Heart right ventricle (tissue), 16 donors: ENCODE results near the gene GOLGA8M. TPM values are rescaled to one million over a fixed set of nuclear protein-coding genes. Genes with fewer than 3 reads are reported as not detected.
"Not testable (repeated sequence)": the region's sequence is repeated elsewhere in the genome, so short reads cannot be mapped to it uniquely, and the experiment has no call there.

Experiments
- ATAC-seq, 8 donors: fragments of 200-7000 bp; cut with Tn5 transposase; one replicate each; pipeline ENCODE4 v1.9.1; 2020; ENCODE audit warnings: mild to moderate bottlenecking in 8 of 8, moderate library complexity in 8 of 8, moderate number of reproducible peaks in 1 of 8
- DNase-seq, 2 donors: peaks; one replicate each; pipeline ENCODE4 v3.0.0-alpha.2; 2020
- H3K27ac ChIP-seq, 10 donors: fragments of 200-600 bp; sonication (generic) in 2 of 10; one replicate each; pipeline versions ENCODE4 v1.5.0 to v1.8.0; 2020 to 2022; ENCODE audit warnings: mild to moderate bottlenecking in 3 of 10
- H3K27me3 ChIP-seq, 7 donors: fragments of 200-600 bp; one replicate each; pipeline ENCODE4 v1.8.0; 2021 to 2022; ENCODE audit warnings: mild to moderate bottlenecking in 2 of 7
- H3K36me3 ChIP-seq, 9 donors: fragments of 200-600 bp; sonication (generic) in 1 of 9; one replicate each; pipeline versions ENCODE4 v1.5.0 to v1.8.0; 2020 to 2022; ENCODE audit warnings: mild to moderate bottlenecking in 2 of 9
- H3K4me1 ChIP-seq, 9 donors: fragments of 200-600 bp; sonication (generic) in 1 of 9; one replicate each; pipeline versions ENCODE4 v1.5.0 to v1.8.0; 2020 to 2022; ENCODE audit warnings: mild to moderate bottlenecking in 4 of 9
- H3K4me3 ChIP-seq, 10 donors: fragments of 200-600 bp; sonication (generic) in 2 of 10; one replicate each; pipeline versions ENCODE4 v1.5.0 to v1.8.0; 2020 to 2022; ENCODE audit warnings: mild to moderate bottlenecking in 7 of 10, moderate library complexity in 2 of 10
- H3K9me3 ChIP-seq, 11 donors: fragments of 200-600 bp in 10 of 11; sonication (generic) in 2 of 11; one replicate each; pipeline versions ENCODE4 v1.5.0 to v1.8.0; 2013 to 2022; ENCODE audit warnings: mild to moderate bottlenecking in 2 of 11, control low read depth in 1 of 11, moderate library complexity in 1 of 11
- WGBS, 2 donors: extraction: QIAGEN DNeasy Blood & Tissue Kit; methylation state at CpG; one replicate each; pipeline ENCODE4 v1.1.7; 2013; ENCODE audit warnings: inconsistent platforms in 1 of 2; 5-methylcytosine and 5-hydroxymethylcytosine counted together
- intact Hi-C, 10 donors: fragments of 100-400 bp; cut with DNase I; formaldehyde crosslinking; loops; one replicate each; pipeline versions ENCODE4 v1.11.1 to v1.14.2; 2022
- polyA plus RNA-seq, 2 donors: library from polyadenylated mRNA; stranded (reverse); fragments of 200-250 nt; gene quantifications; one replicate each; pipeline ENCODE4 v1.2.3, GENCODE V29; 2013
- total RNA-seq, 10 donors: library from RNA; stranded (reverse); fragmentation: NEBNext Ultra II Directional in 3 of 10; extraction: Animal tissue kit (Norgen Biotek cat#: 25700) in 3 of 10; gene quantifications; one replicate each; pipeline versions ENCODE4 v1.2.1 to v1.2.4, GENCODE V29; 2021 to 2023
- TF ChIP-seq, protein P1 (sequence below), 9 donors: fragments of 200-600 bp; sonication (generic) in 2 of 9; IDR thresholded peaks; one replicate each; pipeline versions ENCODE4 v1.5.0 to v1.8.0; 2021 to 2022; ENCODE audit warnings: antibody characterized with exemption in 9 of 9, mild to moderate bottlenecking in 5 of 9, moderate library complexity in 1 of 9
- donor health status: Arrhythmogenic right ventricular cardiomyopathy.
- donor health status: ischemic (EF 13 %, LVEDD 7.1; RV severe dilation, severe dysfunction).
- donor health status: healthy with polysubstance abuse.
- donor health status: DM: no; HTN: yes; CAD: no.
- donor health status: DM: no; HTN: no; CAD: no.
- donor health status: ischemic (EF 25% LVEDD 6.9; RV normal size, moderate dysfunction).
- donor health status: ischemic (EF 25% LVEDD 5.7; RV mildly dilated, moderate dysfunction).
- donor health status: healthy.
- donor health status: DM: yes; HTN: yes; CAD: no.
- donor health status: Ischemic cardiomyopathy.
- donor health status: ischemic (EF 35%, LVEDD 5.7; RV mildly dilated, moderate dysfunction).
- donor health status: nonischemic (EF 11% LVEDD 7.7; RV severe dilation, severe dysfunction).
- donor health status: DM: yes; HTN: yes; CAD: no.
- donor health status: PGD.
- donor health status: ischemic (EF 29% LVEDD 5.4; RV normal size, mild dysfunction).
- donor health status: nonischemic (EF 23%, LVEDD 6.1; RV moderate dilation, normal function).

GOLGA8M gene
- total and polyA plus RNA-seq, 12 donors = 0.16 to 2.5 (median 1.4) TPM

DNA sequence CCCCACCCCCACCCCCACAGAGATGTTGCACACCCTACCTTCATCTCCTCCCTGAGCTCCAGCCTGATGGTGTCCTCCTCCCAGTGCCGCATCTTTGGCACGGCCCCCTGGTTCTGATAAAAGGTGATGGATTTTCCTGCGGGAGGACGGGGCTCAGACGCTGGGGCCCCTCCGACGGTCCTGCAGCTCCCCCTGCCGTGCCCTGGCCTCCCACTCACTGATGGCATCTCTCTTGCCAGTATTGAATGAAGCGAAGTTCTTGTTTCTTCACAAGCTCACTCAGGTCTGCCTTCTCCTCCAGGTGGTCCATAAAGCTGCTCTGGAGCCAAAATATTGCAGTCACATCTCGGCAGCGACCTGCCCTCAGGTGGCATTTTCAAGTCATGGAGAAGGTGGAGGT, 9.8 kb downstream of the GOLGA8M start:
- TF ChIP-seq, protein P1, sequence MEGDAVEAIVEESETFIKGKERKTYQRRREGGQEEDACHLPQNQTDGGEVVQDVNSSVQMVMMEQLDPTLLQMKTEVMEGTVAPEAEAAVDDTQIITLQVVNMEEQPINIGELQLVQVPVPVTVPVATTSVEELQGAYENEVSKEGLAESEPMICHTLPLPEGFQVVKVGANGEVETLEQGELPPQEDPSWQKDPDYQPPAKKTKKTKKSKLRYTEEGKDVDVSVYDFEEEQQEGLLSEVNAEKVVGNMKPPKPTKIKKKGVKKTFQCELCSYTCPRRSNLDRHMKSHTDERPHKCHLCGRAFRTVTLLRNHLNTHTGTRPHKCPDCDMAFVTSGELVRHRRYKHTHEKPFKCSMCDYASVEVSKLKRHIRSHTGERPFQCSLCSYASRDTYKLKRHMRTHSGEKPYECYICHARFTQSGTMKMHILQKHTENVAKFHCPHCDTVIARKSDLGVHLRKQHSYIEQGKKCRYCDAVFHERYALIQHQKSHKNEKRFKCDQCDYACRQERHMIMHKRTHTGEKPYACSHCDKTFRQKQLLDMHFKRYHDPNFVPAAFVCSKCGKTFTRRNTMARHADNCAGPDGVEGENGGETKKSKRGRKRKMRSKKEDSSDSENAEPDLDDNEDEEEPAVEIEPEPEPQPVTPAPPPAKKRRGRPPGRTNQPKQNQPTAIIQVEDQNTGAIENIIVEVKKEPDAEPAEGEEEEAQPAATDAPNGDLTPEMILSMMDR (IDR thresholded peaks at IDR 0.05) = peak in 2 of 9 donors; percentile 5 to 6

GRCh38 chr15:28694006-28694751, 18.0 kb downstream of the GOLGA8M start:
- H3K36me3 ChIP-seq, H3K27me3 ChIP-seq, intact Hi-C loops, DNase-seq, H3K27ac ChIP-seq, ATAC-seq, H3K4me1 ChIP-seq, H3K9me3 ChIP-seq, H3K4me3 ChIP-seq: not testable (repeated sequence)
- 93 to 94% methylated on average over 26 of the region's 26 CpGs for WGBS, 2 donors

More for the DNA sequence above, 9.8 kb downstream of the GOLGA8M start:
- H3K27me3 ChIP-seq, H3K4me3 ChIP-seq, H3K36me3 ChIP-seq, DNase-seq, H3K9me3 ChIP-seq, H3K27ac ChIP-seq, ATAC-seq, intact Hi-C loops, H3K4me1 ChIP-seq: not testable (repeated sequence)
- 40 to 59% methylated on average over 8 to 9 of the region's 11 CpGs for WGBS, 2 donors

DNA sequence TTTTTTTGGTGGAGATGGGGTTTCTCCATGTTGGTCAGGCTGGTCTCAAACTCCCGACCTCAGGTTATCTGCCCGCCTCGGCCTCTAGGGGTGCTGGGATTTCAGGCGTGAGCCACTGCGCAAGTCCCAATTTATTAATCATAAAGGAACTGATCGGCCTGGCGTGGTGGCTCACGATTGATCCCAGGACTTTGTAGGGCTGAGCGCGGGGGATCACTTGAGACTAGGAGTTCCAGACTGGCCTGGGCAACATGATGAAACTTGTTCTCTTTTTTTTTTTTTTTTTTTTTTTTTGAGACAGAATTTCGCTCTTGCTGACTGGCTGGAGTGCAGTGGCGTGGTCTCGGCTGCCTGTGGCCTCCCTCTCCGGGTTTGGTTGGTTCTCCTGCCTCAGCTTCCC, 19.2 kb downstream of the GOLGA8M start:
- H3K9me3 ChIP-seq, H3K27ac ChIP-seq, ATAC-seq, H3K36me3 ChIP-seq, H3K4me1 ChIP-seq, intact Hi-C loops, H3K27me3 ChIP-seq, H3K4me3 ChIP-seq, DNase-seq: not testable (repeated sequence)
- WGBS, 2 donors = 96 to 97% methylated on average over 11 to 14 of the region's 14 CpGs

- ATAC-seq, intact Hi-C loops, H3K27ac ChIP-seq, H3K4me1 ChIP-seq, H3K36me3 ChIP-seq, H3K27me3 ChIP-seq, H3K4me3 ChIP-seq, DNase-seq, H3K9me3 ChIP-seq: not testable (repeated sequence)
- no CpG with 5 or more reads among the region's 2 CpGs for WGBS, 2 donors
Observed at GRCh38 chr15:28673533-28673932, 38.7 kb downstream of the GOLGA8M start.

GRCh38 chr15:28672122-28672521, 40.1 kb downstream of the GOLGA8M start:
- H3K36me3 ChIP-seq, H3K27me3 ChIP-seq, ATAC-seq, H3K9me3 ChIP-seq, H3K27ac ChIP-seq, H3K4me3 ChIP-seq, H3K4me1 ChIP-seq, intact Hi-C loops, DNase-seq: not testable (repeated sequence)
- no CpG with 5 or more reads among the region's 3 CpGs for WGBS, 2 donors

DNA sequence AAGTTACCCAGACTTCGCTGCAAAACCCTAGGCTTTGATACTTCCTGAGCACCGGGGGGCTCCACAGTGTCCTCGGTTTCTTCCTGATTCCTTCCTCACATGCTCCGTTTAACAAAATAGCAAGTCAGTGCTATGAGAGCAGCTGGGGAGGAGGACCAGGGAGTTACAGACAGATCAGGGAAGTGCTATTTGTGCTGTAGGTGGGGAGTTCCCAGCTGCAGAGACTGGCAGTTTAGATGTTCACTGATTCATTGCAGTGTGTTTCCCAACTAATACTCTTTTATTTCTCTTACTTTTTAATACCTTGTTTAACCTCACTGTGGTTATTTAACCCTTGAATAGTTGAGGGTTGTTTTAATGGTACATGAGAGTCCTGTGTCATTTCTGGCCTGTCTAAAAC, 45.8 kb downstream of the GOLGA8M start:
- intact Hi-C loops, DNase-seq: not testable (repeated sequence)

DNA sequence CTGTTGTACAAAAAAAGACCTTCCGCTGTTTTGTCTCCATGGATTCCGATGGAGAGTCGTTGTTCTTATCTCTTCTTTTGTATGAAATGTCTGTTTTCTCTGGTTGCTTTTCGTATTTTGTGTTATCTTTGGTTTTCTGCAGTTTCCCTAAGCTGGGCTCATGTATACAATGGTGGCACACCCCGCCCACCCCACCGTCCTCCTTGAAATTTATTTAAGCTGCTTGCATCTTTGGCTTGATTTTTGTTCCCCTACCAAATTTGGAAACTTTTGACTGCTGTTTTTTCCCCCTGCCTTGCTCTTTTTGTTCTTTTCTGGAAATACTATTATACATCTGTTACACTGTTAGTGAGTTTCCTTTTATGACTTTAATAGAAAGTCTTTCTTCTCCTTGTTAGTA, 47.6 kb downstream of the GOLGA8M start:
- H3K4me3 ChIP-seq, H3K9me3 ChIP-seq, H3K4me1 ChIP-seq, H3K27ac ChIP-seq, ATAC-seq, H3K27me3 ChIP-seq, intact Hi-C loops, DNase-seq: not testable (repeated sequence)
- peaks cover 0 to 10% (median 0%) of the 10 kb centered on the region in 9 donors for H3K36me3 ChIP-seq
- 82 to 83% methylated on average over 6 of the region's 6 CpGs for WGBS, 2 donors

More for the DNA sequence above, 45.8 kb downstream of the GOLGA8M start:
- peaks cover 0 to 10% (median 0%) of the 10 kb centered on the region in 9 donors for H3K36me3 ChIP-seq
- H3K27ac ChIP-seq, H3K27me3 ChIP-seq, H3K9me3 ChIP-seq, H3K4me3 ChIP-seq, H3K4me1 ChIP-seq, ATAC-seq: not testable (repeated sequence)
- WGBS, 2 donors = no CpG with 5 or more reads among the region's 4 CpGs

- H3K27ac ChIP-seq, H3K4me1 ChIP-seq, DNase-seq, H3K27me3 ChIP-seq, H3K9me3 ChIP-seq, H3K4me3 ChIP-seq, intact Hi-C loops: not testable (repeated sequence)
- peak in 3 of 8 donors; percentile 40 to 74 (median 58) for ATAC-seq
- H3K36me3 ChIP-seq = peaks cover 0 to 10% (median 0%) of the 10 kb centered on the region in 9 donors
- WGBS, 2 donors = no CpG with 5 or more reads among the region's 11 CpGs
Observed at GRCh38 chr15:28663717-28664116, 48.5 kb downstream of the GOLGA8M start.

DNA sequence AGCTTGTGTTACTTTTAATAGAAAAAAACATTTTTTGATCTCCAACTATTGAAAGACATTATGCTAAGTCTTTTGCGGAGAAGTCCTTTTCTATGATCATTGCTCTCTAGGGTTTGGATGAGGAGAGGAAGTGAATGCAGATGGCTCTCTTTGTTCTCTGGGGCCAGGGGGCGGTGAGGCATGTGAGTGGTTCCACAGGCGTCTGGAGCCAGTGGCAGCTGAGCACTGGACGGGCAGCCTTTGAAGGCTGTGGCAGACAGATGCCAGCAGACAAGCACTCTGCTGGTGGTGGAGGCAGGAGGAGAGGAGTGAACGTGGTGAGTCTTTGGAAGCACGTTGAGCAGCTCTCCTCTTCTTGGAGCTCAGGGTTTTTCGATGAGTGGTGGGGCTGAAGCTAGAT, 51.5 kb downstream of the GOLGA8M start:
- not testable (repeated sequence) for DNase-seq

GRCh38 chr15:28656018-28656360, 56.2 kb downstream of the GOLGA8M start:
- intact Hi-C loops, H3K27ac ChIP-seq, DNase-seq, H3K9me3 ChIP-seq, H3K27me3 ChIP-seq, H3K4me3 ChIP-seq, ATAC-seq, H3K4me1 ChIP-seq: not testable (repeated sequence)
- H3K36me3 ChIP-seq = peaks cover 0 to 23% (median 0%) of the 10 kb centered on the region in 9 donors
- WGBS, 2 donors = no CpG with 5 or more reads among the region's 4 CpGs

More for the DNA sequence above, 51.5 kb downstream of the GOLGA8M start:
- WGBS, 2 donors = no CpG with 5 or more reads among the region's 7 CpGs
- ATAC-seq, H3K9me3 ChIP-seq, H3K27me3 ChIP-seq, intact Hi-C loops, H3K27ac ChIP-seq, H3K4me3 ChIP-seq, H3K4me1 ChIP-seq: not testable (repeated sequence)
- peaks cover 0 to 12% (median 0%) of the 10 kb centered on the region in 9 donors for H3K36me3 ChIP-seq
